ENCODE measurements around the gene ST3GAL3. TPM values are rescaled to one million over a fixed set of nuclear protein-coding genes. Genes with fewer than 3 reads are reported as not detected.

The ST3GAL3 gene
- total RNA-seq, 1 experiment from 2014 or later: 26.8 TPM

- ChIA-PET POLR2A (ENCODE audit: low non-redundant PET) (no interaction called here), CTCF (no interaction called here)
- TF ChIP-seq EZH2 (IDR thresholded peaks at IDR 0.05; ENCODE audit: borderline replicate concordance, low read depth, low read length, poor library complexity, severe bottlenecking) (no peak), CTCF (conservative IDR thresholded peaks at IDR 0.05; ENCODE audit: low read depth, low read length) (no peak)
- Histone ChIP-seq H3K4me1 (ENCODE audit: insufficient read depth, low read length, poor library complexity, severe bottlenecking) (peaks cover 14% of the 10 kb centered on the region), H3K27ac (ENCODE audit: low read depth, low read length, poor library complexity, severe bottlenecking) (no peak overlapping the region), H3K27me3 (replicated peaks; ENCODE audit: insufficient read depth, low read depth, low read length, poor library complexity) (no peaks in the 10 kb centered on the region), H3K36me3 (ENCODE audit: insufficient read depth, low read length, poor library complexity, severe bottlenecking) (no peaks in the 10 kb centered on the region), H3K4me3 (ENCODE audit: low read depth, low read length, poor library complexity, severe bottlenecking) (no peak overlapping the region), H3K9me3 (ENCODE audit: low read depth, low read length, poor library complexity, severe bottlenecking) (no peaks in the 10 kb centered on the region)
- no peak for DNase-seq (ENCODE audit: low spot score)
- BruUV-seq (replicated peaks): no TSS peak
- intact Hi-C loops (cut with micrococcal nuclease; ENCODE audit: unreplicated experiment): no loop called here
These were observed 96.3 kb downstream of the ST3GAL3 start for GRCh38 chr1:43803646-43804045.

DNA sequence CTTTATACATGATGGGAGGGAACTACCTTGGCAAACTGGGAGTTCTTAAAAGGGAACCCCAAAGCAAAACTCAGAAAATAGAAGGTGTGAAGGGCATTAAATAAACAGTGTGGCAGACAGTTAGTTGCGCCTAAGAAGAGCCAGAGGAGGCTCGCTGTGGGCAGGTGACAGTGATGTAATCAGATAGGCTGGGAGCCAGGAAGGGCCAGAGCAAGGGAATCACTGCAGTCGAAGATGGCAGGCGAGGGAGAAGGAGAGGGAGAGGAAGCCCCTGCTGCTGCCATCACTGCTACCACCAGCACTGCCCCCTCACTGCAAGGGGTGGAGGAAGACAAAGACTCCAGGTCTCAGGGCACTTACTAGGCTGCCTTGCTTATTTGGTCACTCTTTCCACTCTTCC is 97.2 kb downstream of the ST3GAL3 start:
- Histone ChIP-seq H3K36me3 (ENCODE audit: insufficient read depth, low read length, poor library complexity, severe bottlenecking) (no peaks in the 10 kb centered on the region), H3K9me3 (ENCODE audit: low read depth, low read length, poor library complexity, severe bottlenecking) (peaks cover 4% of the 10 kb centered on the region), H3K4me3 (ENCODE audit: low read depth, low read length, poor library complexity, severe bottlenecking) (no peak overlapping the region), H3K27ac (ENCODE audit: low read depth, low read length, poor library complexity, severe bottlenecking) (no peak overlapping the region), H3K4me1 (ENCODE audit: insufficient read depth, low read length, poor library complexity, severe bottlenecking) (peaks cover 9% of the 10 kb centered on the region), H3K27me3 (replicated peaks; ENCODE audit: insufficient read depth, low read depth, low read length, poor library complexity) (no peaks in the 10 kb centered on the region)
- ChIA-PET CTCF (no interaction called here), POLR2A (ENCODE audit: low non-redundant PET) (no interaction called here)
- intact Hi-C loops (cut with micrococcal nuclease; ENCODE audit: unreplicated experiment): no loop called here
- TF ChIP-seq EZH2 (IDR thresholded peaks at IDR 0.05; ENCODE audit: borderline replicate concordance, low read depth, low read length, poor library complexity, severe bottlenecking): no peak
- TF ChIP-seq CTCF (conservative IDR thresholded peaks at IDR 0.05; ENCODE audit: low read depth, low read length): no peak
- DNase-seq (ENCODE audit: low spot score): no peak
- BruUV-seq (replicated peaks): no TSS peak

GRCh38 chr1:43805340-43805739 is 98.0 kb downstream of the ST3GAL3 start:
- H3K27ac ChIP-seq (ENCODE audit: low read depth, low read length, poor library complexity, severe bottlenecking): no peak overlapping the region
- no peak for TF ChIP-seq EZH2 (IDR thresholded peaks at IDR 0.05; ENCODE audit: borderline replicate concordance, low read depth, low read length, poor library complexity, severe bottlenecking)
- TF ChIP-seq CTCF (conservative IDR thresholded peaks at IDR 0.05; ENCODE audit: low read depth, low read length): no peak
- H3K36me3 ChIP-seq (ENCODE audit: insufficient read depth, low read length, poor library complexity, severe bottlenecking): no peaks in the 10 kb centered on the region
- H3K9me3 ChIP-seq (ENCODE audit: low read depth, low read length, poor library complexity, severe bottlenecking): peaks cover 4% of the 10 kb centered on the region
- no TSS peak for BruUV-seq (replicated peaks)
- POLR2A ChIA-PET (ENCODE audit: low non-redundant PET): no interaction called here
- intact Hi-C loops (cut with micrococcal nuclease; ENCODE audit: unreplicated experiment): no loop called here
- H3K4me3 ChIP-seq (ENCODE audit: low read depth, low read length, poor library complexity, severe bottlenecking): no peak overlapping the region
- H3K4me1 ChIP-seq (ENCODE audit: insufficient read depth, low read length, poor library complexity, severe bottlenecking): peaks cover 2% of the 10 kb centered on the region
- no peak for DNase-seq (ENCODE audit: low spot score)
- H3K27me3 ChIP-seq (replicated peaks; ENCODE audit: insufficient read depth, low read depth, low read length, poor library complexity): no peaks in the 10 kb centered on the region
- CTCF ChIA-PET: no interaction called here

All from A673 (cell line).